Measurements from ENCODE around the gene FCF1. TPM values are rescaled to one million over a fixed set of nuclear protein-coding genes. Genes with fewer than 3 reads are reported as not detected.

The FCF1 gene
- total and polyA plus RNA-seq, 2 donors, result 38.0 to 38.3 TPM

DNA sequence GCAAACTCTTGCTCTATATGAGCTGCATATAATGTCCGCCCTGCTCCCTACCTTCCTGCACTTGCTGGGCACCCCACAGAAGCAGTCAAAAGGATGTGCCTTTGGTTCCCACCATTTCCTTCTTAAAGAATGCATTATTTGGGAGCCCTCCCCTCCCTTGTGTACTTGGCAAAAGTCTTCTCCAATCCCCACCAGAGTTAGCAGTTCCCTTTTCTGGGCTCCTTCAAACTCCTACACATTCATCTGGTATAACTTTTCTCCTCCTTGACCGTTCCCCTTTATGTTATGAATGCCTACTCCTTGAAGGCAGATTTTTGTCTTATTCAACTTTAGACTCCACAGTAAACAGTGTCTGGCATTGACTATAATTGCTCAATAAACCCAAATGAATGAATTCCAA is 27.9 kb upstream of the FCF1 start:
- peaks cover 4% of the 10 kb centered on the region for H3K36me3 ChIP-seq (ENCODE audit: insufficient read depth)
- H3K4me1 ChIP-seq (ENCODE audit: insufficient read depth), result no peaks in the 10 kb centered on the region
- 90% methylated on average over 2 of the region's 2 CpGs for WGBS
- no peak for DNase-seq (ENCODE audit: extremely low spot score)
- no peak overlapping the region for H3K4me3 ChIP-seq (ENCODE audit: low read depth, low read length)
- H3K27ac ChIP-seq (ENCODE audit: low read depth), result no peak overlapping the region

DNA sequence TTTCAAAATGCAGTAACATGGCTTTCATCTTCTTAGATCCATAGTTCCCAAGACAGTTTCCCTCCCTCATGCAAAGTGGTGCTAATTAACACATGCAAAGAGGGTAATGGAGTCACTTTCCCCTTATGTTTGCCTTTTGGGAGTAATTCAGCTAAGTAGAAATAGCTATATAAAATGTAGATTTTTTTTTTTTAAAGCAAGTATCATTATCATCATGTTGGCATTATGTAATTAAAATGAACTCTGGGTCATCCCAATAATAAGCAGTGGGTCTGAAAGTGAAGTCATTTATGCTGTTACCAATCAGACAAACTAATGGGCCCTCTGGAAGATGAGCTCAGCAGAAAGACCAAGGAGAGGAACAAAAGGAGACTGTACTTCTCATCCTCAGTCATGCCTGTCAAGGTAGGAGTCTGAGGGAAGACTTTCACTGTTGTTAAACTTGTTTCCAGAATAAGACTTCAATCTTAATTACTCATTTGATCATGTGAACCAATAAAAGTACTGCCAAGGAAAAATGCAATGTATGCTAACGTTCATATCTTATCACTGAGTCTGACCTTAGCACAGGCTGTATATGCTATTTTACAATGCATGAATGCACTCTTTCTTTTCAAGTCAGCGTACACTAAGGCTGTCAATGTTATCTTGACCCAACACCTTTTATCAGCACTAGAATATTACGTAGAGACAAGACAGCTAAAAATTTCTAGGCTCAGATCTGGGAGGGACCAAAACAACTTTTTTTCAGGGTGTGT is 26.8 kb upstream of the FCF1 start:
- Histone ChIP-seq H3K27ac (ENCODE audit: low read depth) (no peak overlapping the region), H3K4me1 (ENCODE audit: insufficient read depth) (no peaks in the 10 kb centered on the region), H3K36me3 (ENCODE audit: insufficient read depth) (peaks cover 4% of the 10 kb centered on the region), H3K4me3 (ENCODE audit: low read depth, low read length) (no peak overlapping the region)
- DNase-seq (ENCODE audit: extremely low spot score), result no peak
- WGBS, result 65% methylated on average over 3 of the region's 3 CpGs

DNA sequence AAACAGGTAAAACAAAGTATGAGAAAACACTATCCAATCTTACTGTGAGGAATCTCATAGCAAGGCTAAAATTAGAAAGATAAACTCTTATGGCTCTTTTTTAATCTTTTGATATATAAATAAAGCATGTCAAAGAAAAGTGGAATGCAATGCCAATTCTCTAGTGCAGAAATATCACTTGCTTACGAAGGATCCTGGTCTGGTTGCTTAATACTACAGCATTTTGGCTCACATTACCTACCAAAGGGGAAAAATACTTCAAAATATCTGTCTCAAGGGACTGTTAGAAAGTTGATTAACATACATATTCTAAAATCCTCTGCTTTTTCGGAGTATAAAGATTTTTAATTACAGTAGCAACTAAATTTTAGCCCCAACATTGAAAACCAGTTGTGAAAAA is 21.5 kb upstream of the FCF1 start:
- WGBS, result 71% methylated on average over 2 of the region's 2 CpGs
- DNase-seq (ENCODE audit: extremely low spot score), result no peak
- Histone ChIP-seq H3K4me1 (ENCODE audit: insufficient read depth) (no peaks in the 10 kb centered on the region), H3K4me3 (ENCODE audit: low read depth, low read length) (no peak overlapping the region), H3K36me3 (ENCODE audit: insufficient read depth) (peaks cover 2% of the 10 kb centered on the region), H3K27ac (ENCODE audit: low read depth) (no peak overlapping the region)

DNA sequence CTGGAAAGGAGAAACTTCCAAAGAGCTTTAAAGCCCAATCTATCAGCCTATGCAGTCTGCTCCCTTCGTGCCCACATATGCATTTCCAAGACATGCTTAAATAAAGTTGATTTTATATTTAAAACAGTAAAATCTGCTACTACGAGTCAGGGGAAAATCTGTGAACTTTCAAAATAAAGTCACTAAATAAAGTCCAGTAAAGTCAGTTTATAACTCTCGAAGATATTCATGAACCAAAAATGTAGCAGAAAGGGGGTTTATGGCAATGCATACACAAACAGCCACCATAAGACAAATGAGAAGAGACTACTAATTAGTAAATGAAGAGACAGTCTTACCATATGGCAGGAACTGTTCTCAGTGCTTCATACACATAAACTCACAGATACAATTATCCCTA is 19.8 kb upstream of the FCF1 start:
- no peak overlapping the region for H3K27ac ChIP-seq (ENCODE audit: low read depth)
- H3K4me3 ChIP-seq (ENCODE audit: low read depth, low read length), result no peak overlapping the region
- H3K4me1 ChIP-seq (ENCODE audit: insufficient read depth), result no peaks in the 10 kb centered on the region
- 94% methylated on average over 3 of the region's 3 CpGs for WGBS
- peaks cover 3% of the 10 kb centered on the region for H3K36me3 ChIP-seq (ENCODE audit: insufficient read depth)
- DNase-seq (ENCODE audit: extremely low spot score), result no peak

DNA sequence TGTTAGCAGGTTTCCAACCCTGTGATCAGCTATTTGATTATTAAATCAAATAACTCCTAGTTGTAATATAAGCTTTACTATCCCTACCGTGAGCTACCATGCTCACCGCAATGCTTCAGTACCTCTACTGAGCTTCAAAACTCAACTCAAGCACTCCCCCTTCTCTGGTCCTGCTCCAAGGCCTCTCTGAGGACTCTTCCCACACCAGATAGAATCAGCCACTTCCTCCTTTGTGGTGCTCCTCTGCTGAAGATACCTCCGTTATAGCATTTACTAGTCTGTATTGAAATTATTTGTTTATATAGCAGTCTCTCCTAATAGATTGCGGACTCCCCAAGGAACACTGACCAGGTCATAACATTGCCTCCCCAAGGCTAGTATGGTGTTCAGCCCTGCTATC is 17.5 kb upstream of the FCF1 start:
- DNase-seq (ENCODE audit: extremely low spot score), result no peak
- Histone ChIP-seq H3K4me1 (ENCODE audit: insufficient read depth) (no peaks in the 10 kb centered on the region), H3K27ac (ENCODE audit: low read depth) (no peak overlapping the region), H3K36me3 (ENCODE audit: insufficient read depth) (peaks cover 2% of the 10 kb centered on the region), H3K4me3 (ENCODE audit: low read depth, low read length) (no peak overlapping the region)
- 92% methylated on average over 4 of the region's 4 CpGs for WGBS

DNA sequence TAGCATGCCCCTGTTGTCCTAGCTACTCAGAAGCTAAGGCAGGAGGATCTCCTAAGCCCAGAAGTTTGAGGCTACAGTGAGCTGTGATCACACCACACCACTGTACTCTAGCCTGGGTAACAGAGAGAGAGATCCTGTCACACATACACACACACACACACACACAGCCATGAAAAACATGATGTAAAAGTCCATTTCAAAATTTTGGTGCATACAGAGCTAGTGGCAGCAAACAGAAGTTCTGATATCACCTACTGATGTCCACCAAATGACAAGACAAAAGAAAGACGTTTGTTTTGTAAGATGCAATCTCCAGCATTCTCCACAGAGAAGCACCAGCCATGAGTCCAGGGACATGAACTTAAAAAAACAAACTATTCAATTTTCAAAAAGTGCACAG is 15.9 kb upstream of the FCF1 start:
- no peak for DNase-seq (ENCODE audit: extremely low spot score)
- no peaks in the 10 kb centered on the region for H3K4me1 ChIP-seq (ENCODE audit: insufficient read depth)

DNA sequence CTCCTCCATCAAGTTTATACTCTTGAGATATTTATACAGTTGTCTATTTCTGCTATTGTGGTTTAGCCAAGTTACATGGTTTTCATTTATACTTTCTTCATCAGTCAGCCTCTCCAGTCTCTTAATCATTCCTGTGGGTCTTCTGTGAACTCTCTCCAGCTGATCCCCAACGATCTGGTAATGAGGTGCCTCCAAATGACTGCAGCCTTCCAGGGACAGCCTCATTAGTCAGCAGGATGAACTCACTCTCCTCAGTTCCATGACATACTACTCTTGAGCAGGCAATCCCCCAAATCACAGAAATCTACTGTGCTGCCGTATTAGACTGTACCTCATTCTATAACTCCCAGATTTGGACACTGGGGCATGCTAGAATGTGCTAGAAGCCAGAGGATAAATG is 15.4 kb upstream of the FCF1 start:
- Histone ChIP-seq H3K27ac (ENCODE audit: low read depth) (no peak overlapping the region), H3K36me3 (ENCODE audit: insufficient read depth) (peaks cover 2% of the 10 kb centered on the region), H3K4me1 (ENCODE audit: insufficient read depth) (no peaks in the 10 kb centered on the region), H3K4me3 (ENCODE audit: low read depth, low read length) (no peak overlapping the region)
- DNase-seq (ENCODE audit: extremely low spot score), result no peak
- WGBS, result 85% methylated on average over 2 of the region's 2 CpGs

More for the DNA sequence above, 15.9 kb upstream of the FCF1 start:
- 74% methylated on average over 1 of the region's 1 CpG for WGBS
- H3K36me3 ChIP-seq (ENCODE audit: insufficient read depth), result peaks cover 2% of the 10 kb centered on the region
- no peak overlapping the region for H3K27ac ChIP-seq (ENCODE audit: low read depth)
- H3K4me3 ChIP-seq (ENCODE audit: low read depth, low read length), result no peak overlapping the region

DNA sequence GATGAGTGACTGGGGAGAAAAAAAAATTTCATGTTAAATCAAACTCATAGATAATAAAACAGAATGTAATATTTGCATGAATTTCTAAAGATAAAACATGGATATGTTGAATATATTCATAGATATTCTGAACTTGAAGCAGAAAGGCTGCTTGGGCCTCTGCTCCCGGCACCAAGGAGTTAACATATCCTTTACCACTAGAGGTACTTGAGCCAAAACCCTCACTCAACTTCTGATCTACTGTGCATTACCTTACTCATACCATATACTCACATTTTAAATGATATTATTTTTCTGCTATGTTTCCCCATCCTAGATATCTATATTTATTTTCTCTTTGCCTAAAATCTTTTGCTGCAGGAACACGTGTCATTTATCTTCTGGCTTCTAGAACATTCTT is 15.0 kb upstream of the FCF1 start:
- H3K4me3 ChIP-seq (ENCODE audit: low read depth, low read length), result no peak overlapping the region
- no peak for DNase-seq (ENCODE audit: extremely low spot score)
- H3K27ac ChIP-seq (ENCODE audit: low read depth), result no peak overlapping the region
- H3K4me1 ChIP-seq (ENCODE audit: insufficient read depth), result no peaks in the 10 kb centered on the region
- peaks cover 2% of the 10 kb centered on the region for H3K36me3 ChIP-seq (ENCODE audit: insufficient read depth)
- 93% methylated on average over 2 of the region's 2 CpGs for WGBS

DNA sequence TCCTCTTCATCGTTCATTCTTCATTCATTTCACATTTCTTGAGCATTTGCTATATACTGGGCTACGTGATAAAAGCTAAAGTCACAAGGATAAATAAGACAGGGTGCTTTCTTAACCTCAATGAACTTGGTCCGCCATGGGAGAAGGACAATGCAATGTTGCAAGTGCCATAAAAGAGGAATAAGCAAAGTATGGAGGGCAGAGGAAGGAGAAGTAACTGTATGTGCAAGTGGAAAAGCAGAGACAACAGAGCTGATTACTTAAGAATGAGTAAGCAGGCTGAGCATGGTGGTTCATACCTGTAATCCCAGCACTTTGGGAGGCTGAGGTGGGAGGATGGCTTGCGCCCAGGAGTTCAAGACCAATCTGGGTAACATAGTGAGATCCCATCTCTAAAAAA is 14.5 kb upstream of the FCF1 start:
- Histone ChIP-seq H3K4me1 (ENCODE audit: insufficient read depth) (no peaks in the 10 kb centered on the region), H3K4me3 (ENCODE audit: low read depth, low read length) (no peak overlapping the region), H3K27ac (ENCODE audit: low read depth) (no peak overlapping the region), H3K36me3 (ENCODE audit: insufficient read depth) (peaks cover 2% of the 10 kb centered on the region)
- DNase-seq (ENCODE audit: extremely low spot score), result no peak
- 97% methylated on average over 4 of the region's 4 CpGs for WGBS

DNA sequence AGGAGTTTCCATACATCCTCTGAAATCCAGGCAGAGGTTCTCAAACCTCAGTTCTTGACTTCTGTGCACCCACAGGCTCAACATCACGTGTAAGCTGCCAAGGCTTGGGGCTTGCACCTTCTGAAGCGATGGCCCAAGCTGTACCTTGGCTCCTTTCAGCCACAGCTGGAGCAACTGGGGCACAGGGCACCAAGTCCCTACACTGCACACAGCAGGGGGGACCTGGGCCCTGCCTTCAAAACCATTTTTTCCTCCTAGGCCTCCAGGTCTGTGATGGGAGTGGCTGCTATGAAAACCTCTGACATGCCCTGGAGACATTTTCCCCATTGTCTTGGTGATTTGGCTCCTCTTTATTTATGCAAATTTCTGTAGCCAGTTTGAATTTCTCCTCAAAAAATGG is 10.7 kb upstream of the FCF1 start:
- Histone ChIP-seq H3K27ac (ENCODE audit: low read depth) (no peak overlapping the region), H3K4me3 (ENCODE audit: low read depth, low read length) (no peak overlapping the region), H3K36me3 (ENCODE audit: insufficient read depth) (peaks cover 2% of the 10 kb centered on the region), H3K4me1 (ENCODE audit: insufficient read depth) (no peaks in the 10 kb centered on the region)
- 93% methylated on average over 2 of the region's 2 CpGs for WGBS
- no peak for DNase-seq (ENCODE audit: extremely low spot score)

DNA sequence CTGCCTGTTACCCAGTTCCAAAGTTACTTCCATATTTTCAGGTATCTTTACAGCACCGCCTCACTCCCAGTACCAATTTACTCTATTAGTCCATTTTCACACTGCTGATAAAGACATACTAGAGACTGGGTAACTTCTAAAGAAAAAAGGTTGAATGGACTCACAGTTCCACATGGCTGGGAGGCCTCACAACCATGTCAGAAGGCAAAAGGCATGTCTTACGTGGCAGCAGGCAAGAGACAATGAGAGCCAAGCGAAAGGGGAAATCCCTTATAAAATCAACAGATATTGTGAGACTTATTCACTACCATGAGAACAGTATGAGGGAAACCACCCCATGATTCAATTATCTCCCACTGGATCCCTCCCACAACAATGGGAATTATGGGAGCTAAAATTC is 9.9 kb upstream of the FCF1 start:
- no peak overlapping the region for H3K27ac ChIP-seq (ENCODE audit: low read depth)
- no peak overlapping the region for H3K4me3 ChIP-seq (ENCODE audit: low read depth, low read length)
- WGBS, result 93% methylated on average over 3 of the region's 3 CpGs
- no peaks in the 10 kb centered on the region for H3K4me1 ChIP-seq (ENCODE audit: insufficient read depth)
- no peak for DNase-seq (ENCODE audit: extremely low spot score)
- no peaks in the 10 kb centered on the region for H3K36me3 ChIP-seq (ENCODE audit: insufficient read depth)

DNA sequence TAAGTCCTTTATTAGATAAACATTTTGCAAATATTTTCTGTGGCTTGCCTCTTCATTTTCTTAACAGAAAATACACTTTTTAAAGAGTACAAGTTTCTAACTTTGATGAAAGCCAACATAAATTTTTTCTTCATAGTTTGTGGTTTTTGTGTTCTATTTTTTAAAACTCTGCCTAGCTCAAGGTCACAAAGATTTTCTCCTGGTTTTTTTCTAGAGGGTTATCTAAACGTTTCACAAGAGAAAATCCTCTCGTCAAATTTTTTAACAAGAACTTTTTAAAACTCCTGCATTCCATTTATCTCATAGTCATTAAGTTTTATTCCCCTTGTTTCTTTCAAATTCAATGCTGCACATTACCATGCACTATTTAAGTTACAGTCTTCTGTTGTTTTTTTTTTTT is 8.3 kb upstream of the FCF1 start:
- no peak for DNase-seq (ENCODE audit: extremely low spot score)
- Histone ChIP-seq H3K4me1 (ENCODE audit: insufficient read depth) (no peaks in the 10 kb centered on the region), H3K27ac (ENCODE audit: low read depth) (no peak overlapping the region), H3K36me3 (ENCODE audit: insufficient read depth) (no peaks in the 10 kb centered on the region), H3K4me3 (ENCODE audit: low read depth, low read length) (no peak overlapping the region)
- 37% methylated on average over 2 of the region's 2 CpGs for WGBS

DNA sequence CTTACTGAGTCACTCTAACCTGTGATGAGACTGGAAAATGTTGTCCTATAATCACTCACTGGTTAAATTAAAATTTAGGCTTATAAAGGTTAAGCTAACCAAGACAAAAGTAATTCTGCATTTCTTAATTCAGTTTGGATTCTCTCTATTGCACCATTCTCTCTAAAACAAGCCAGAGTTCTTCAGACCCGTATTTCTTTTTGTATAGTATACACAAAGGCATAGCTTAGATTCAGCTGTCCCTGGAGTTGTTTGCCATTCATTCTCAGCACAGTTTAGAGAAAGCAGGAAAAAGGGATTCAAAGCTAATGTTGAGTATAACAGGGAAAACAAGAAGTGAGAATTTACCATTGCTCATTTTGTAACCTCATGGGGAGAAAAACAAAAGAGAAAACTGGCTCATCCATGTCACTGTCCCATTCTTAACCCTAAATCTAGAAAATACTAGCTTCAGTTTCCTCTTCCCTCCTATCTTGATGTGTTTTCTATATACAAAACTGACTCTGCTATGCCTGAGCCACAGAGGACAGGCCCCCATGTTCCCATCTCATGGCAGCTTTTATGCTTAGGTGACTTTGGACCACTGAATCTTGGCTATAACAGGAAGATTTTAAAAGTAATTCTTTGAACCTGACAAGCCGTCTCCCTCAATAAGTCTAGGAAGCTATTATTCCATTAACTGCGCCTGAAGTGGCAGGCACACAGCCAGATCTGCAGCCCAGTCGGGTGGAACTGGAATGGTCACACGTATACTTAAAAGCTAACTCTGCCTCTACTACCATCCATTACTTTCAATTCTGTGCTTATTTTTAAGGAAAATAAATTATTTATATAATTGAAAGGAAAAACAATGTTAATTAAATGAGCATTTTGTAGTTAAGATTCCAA is 7.1 kb upstream of the FCF1 start:
- Histone ChIP-seq H3K36me3 (ENCODE audit: insufficient read depth) (no peaks in the 10 kb centered on the region), H3K4me1 (ENCODE audit: insufficient read depth) (no peaks in the 10 kb centered on the region), H3K27ac (ENCODE audit: low read depth) (no peak overlapping the region), H3K4me3 (ENCODE audit: low read depth, low read length) (no peak overlapping the region)
- 58% methylated on average over 5 of the region's 5 CpGs for WGBS
- no peak for DNase-seq (ENCODE audit: extremely low spot score)

DNA sequence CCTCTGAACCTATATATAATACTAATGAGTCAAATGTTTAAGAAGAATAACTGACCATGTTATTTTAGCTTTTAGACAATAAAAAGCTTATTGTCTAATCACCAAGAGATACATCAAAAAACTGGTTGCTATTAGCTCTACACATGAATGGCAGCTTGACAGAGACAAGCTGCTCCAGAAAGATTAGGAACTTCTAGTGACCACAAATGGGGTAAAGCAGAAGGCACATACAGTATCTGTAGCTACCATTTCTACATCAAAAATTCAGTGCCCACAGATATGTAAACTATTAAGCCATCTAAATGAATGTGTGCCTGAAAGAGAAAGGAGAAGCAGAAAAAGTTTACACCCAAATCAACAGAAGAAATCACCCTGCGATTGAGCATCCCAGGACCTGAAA is 2.5 kb upstream of the FCF1 start:
- no peaks in the 10 kb centered on the region for H3K36me3 ChIP-seq (ENCODE audit: insufficient read depth)
- peaks cover 2% of the 10 kb centered on the region for H3K4me1 ChIP-seq (ENCODE audit: insufficient read depth)
- no peak for DNase-seq (ENCODE audit: extremely low spot score)
- H3K27ac ChIP-seq (ENCODE audit: low read depth), result no peak overlapping the region
- 97% methylated on average over 1 of the region's 1 CpG for WGBS
- no peak overlapping the region for H3K4me3 ChIP-seq (ENCODE audit: low read depth, low read length)
